Activated CD8-positive, alpha-beta memory T cell treated with anti-CD3 and anti-CD28 coated beads for 1 hour (primary cell): ENCODE results near the gene ABI3BP.

Source experiments
- DNase-seq, 2 donors: peaks; one replicate each; pipeline ENCODE4 v3.0.0-alpha.2; 2020; ENCODE audit warnings: low read depth in 1 of 2; ENCODE audit errors: extremely low read depth in 1 of 2

ABI3BP gene

DNA sequence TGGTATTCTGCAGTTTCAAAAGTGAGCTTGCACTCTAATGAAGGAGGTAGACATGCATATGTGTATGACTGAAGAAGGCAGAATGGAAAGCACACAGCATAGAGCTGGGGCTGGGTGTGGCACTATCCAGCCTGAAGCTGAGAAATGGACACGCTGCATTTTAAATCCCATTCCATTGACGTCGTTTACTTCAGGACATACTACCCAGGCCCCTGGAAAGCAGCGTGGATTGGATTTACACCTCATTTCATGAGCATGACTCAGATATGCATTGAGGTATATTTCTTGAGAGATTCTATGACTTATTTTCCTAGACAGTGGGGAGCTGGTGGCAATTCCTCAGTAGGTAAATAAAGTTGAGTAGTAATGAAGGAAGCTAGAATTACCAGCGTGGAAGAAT, 101.4 kb downstream of the ABI3BP start:
- no peak for DNase-seq

- no peak for DNase-seq
These were observed 102.2 kb downstream of the ABI3BP start for GRCh38 chr3:100891033-100891432.

DNA sequence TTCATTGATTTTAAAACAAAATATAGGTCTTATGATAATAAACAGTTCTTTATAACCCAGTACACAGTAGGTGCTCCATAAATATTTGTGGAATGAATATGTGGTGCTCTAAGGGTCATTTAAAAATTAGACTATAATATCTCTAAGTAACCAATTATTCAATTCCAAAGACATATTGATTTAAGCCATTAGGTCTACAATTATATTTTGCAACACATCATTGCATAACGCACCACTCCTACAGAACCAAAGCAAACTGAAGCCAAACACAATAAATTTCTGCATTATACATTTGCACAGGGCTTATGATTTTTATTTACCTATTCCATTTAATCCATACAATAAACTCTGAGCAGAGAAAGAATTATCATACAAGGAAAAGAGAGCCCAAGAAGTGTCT, 104.3 kb downstream of the ABI3BP start:
- no peak for DNase-seq

DNA sequence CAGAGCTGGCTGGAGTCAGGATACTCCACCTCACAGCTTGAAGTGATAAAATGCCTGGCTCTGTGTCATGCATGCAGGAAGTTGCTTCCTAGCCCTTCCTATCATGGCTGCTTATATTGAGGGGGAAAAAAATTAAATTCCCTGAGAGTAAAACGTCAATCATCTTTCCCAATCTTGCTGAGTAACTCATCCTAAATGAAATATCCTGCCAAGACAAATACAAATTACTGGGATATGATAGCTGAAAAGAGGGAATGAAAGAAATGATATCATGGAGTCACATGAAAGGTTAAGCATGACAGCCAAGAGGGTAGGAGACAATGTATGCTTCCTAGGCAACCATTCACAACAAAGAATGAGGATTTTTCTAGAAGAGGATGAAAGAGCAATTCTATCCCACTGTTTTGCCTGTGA, 110.6 kb downstream of the ABI3BP start:
- no peak for DNase-seq

- no peak for DNase-seq
These were observed 112.4 kb downstream of the ABI3BP start for GRCh38 chr3:100880845-100881244.

GRCh38 chr3:100880072-100880471, 113.1 kb downstream of the ABI3BP start:
- no peak for DNase-seq

DNA sequence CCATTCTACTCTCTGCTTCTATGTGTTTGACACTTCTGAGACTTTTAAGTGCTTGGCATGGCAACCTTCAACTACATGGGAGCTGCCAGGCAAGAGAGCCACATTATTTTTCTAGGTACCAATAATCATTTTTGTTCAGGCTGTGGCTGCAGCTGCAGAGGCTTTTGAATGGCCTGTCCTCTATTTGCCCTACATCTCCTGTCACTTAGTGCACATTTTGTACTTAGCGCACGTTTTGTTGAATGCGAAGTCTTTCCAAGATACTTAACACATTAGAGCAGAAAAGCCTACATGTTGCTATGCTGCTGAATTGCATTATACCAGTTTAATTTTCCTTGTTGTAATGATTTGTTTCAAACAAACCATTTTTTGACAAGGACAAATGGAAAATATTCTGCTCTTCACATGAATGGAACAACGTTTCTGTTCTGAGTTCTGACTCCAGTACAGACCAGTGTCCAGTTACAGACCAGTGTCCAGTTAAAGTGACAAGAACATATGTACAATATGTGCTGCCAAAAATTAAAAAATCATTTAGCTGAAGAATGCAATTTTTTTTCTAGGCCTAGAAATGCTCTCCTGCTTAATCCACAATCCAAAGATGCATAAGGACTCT, 113.9 kb downstream of the ABI3BP start:
- DNase-seq = no peak

DNA sequence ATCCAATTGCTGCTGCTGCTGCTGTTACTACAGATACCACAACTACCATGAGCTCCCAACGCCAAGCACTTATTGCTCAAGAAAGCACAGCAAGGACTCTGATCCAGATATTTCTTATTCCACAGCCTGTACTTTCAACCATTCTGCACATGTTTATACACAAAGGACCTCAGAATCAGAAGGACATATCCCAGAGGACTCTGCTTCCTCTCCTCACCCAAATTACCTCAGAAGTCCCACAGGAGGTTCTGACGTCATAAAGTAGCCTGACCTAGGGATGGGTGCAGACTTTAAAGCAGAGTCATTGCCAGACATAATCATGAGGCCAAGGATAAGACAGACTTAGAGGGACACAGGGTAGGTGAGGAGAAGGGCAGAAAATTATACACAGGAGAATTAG, 115.9 kb downstream of the ABI3BP start:
- DNase-seq = no peak

- no peak for DNase-seq
These were observed 118.0 kb downstream of the ABI3BP start for GRCh38 chr3:100875239-100875638.

- no peak for DNase-seq
These were observed 119.6 kb downstream of the ABI3BP start for GRCh38 chr3:100873611-100874010.

DNA sequence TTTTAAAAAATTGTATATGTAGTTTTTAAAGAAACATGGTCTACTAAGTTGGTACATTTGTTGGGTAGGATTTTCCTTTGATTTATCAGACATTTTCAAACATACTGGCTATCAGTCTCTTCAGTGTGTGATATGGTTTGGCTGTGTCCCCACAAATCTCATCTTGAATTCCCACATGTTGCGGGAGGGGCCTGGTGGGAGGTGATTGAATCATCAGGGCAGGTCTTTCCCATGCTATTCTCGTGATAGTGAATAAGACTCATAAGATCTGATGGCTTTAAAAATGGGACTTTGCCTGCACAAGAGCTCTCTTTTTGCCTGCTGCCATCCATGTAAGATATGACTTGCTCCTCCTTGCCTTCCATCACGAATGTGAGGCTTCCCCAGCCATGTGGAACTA, 121.9 kb downstream of the ABI3BP start:
- DNase-seq = no peak

- DNase-seq = no peak
These were observed 123.4 kb downstream of the ABI3BP start for GRCh38 chr3:100869787-100870186.

- DNase-seq = no peak
These were observed 124.3 kb downstream of the ABI3BP start for GRCh38 chr3:100868894-100869293.

DNA sequence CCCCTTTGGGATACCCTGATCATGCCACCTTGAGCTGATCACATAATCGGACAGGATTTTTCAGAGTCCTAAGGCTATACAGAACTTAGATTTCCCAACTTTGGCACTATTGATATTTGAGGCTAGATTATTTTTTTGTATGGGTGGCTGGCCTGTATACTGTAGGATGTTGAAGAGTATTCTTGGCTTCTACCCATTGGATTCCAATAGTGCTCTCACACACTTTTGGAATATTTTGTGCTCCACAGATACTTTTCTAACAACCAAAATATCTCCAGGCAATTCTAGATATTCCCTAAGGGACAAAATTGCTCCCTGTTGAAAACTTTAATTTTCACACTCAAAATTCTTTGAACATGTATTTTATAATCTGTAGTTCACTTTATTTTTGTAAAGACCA, 125.1 kb downstream of the ABI3BP start:
- DNase-seq = no peak

DNA sequence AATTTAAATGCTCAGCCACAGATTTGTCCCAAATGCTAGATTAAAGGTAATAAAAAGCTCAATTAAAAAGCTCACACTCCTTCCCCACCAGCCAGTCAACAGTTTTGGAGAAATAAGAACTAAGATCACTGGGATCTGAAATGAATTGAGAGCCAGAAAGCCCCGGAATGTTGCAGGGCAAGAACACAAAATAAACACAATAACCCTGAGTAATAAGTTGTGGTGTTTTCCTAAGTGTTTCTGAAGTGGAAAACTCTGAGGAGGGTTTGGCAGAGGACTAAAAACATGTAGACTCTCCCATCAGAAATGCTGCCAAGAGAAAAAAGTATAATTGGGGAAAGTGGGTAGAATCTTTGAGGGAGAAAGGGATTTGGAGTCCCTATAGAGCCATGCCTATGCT, 127.8 kb downstream of the ABI3BP start:
- no peak for DNase-seq

GRCh38 chr3:100864471-100865250, 128.6 kb downstream of the ABI3BP start:
- DNase-seq = no peak

DNA sequence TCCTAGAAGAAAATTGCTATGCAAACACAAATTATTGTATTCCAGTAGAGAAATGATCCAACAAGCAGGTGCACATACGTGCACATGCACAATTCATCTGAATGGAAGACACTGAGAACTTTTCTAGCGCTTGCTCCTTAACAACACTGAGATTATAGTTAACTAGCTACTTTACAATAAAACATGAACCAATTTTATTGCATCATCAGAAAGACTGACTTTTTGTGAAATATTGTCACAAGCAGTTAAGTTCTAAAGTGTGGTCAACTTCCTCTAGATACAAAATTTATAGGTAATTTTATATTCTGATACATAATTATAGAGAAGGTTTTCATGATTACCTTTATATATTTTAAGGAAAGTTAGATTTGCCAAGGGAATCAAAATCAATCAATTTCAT, 135.4 kb downstream of the ABI3BP start:
- no peak for DNase-seq

GRCh38 chr3:100856821-100857220, 136.4 kb downstream of the ABI3BP start:
- no peak for DNase-seq

DNA sequence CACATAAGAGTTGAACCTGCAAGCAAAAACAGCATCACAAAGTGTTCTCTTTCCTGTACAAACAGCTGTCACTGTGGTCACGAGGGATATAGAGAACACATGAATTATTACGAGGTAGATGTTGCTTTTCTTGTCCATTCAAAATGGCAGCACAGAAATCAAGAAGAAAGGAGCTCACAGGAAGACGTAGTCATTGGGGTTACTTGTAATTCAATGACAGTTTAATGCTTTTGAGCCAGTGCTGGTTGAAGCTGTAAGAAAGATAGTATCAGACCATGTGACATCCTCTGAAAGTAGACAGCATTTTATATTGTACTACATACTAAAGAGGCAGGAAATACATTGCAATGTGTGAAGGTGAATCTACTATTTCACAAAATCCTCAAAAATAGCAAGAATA, 140.4 kb downstream of the ABI3BP start:
- DNase-seq = no peak

DNA sequence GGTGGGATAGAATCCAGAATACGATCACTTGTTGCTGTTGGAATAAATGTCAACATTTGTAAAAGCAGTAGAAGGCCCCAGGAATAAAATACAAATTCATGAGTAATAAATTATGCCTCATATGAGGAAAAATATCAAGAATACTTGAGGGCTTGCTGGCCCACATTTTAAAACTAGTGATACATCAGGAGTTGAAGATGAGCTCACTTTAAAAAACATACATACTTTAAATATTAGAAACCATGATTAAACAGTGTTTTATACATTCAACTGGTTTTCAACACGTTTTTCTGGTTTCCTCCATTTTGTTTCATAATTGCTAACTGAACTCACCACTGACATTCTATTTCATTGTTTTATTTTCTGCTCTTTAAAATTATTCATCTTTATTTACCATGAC, 142.5 kb downstream of the ABI3BP start:
- DNase-seq = no peak

DNA sequence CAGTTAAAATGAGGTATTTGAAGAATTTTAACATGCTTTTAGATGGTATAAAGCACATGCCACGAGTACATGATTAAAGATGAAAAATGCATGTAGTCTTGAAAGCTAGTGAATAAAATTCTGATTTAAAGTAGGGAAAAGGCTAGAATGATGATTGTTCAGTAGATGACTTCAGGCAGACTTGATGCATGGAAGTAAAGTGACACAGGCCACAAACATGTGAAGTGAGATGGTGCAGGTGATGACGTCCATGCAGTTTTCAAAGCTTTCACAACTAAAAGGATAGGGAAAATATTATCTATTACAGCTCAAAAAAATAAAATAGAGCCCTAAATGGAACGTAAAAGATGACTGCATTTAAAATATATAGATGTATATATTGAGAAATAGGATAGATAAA, 143.1 kb downstream of the ABI3BP start:
- DNase-seq = no peak

DNA sequence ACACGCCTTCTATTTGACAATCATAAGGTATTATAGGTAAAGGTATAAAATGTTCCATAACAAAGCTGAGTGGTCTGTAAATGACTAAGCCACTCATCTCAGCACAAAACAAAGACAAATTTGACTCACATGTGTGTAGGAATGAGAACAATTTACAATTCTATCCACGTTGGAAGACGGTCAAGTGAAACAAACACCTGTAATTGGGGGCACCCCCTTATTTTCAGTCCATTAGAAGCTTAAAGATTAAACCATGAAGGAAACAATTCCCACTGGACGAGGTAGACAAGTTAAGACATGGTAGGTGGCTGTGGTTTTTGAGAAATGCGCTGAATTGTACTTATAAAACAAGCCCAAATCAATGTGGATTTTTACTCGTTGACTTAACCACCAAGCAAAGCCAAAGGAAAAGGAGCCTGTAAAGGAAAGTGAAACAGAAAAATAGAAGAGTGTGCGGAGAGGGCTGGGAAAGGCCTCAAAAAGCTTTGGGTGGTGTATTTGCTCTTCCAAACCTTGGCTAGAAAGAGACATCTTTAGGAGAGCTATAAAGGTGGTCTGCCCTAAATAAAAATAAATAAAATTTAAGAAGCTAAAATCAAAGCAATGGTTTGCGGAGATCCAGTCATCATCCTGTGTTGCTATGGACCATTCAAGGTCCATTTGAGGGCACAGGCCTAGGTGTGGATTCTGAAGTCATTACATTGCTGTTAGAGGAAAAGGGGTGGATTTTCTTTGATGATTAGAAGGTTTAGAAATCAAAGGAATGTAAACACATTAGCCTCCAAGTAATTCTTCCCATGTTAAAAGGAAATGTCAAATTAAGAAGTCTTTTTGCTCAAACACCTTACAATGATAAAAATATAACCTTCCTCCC, 148.9 kb downstream of the ABI3BP start:
- DNase-seq = no peak
